ENCODE measurements around the gene TCEAL3. TPM values are rescaled to one million over a fixed set of nuclear protein-coding genes. Genes with fewer than 3 reads are reported as not detected.
A peak's percentile ranks its signal among the peaks of the same experiment; 100 is the strongest.

The TCEAL3 gene
- total and polyA plus RNA-seq, 10 of the 15 experiments (the other 5 are each of a cell fraction or from before 2014, with no cell fraction given): 0.98 to 19.0 (median 11.7) TPM

DNA sequence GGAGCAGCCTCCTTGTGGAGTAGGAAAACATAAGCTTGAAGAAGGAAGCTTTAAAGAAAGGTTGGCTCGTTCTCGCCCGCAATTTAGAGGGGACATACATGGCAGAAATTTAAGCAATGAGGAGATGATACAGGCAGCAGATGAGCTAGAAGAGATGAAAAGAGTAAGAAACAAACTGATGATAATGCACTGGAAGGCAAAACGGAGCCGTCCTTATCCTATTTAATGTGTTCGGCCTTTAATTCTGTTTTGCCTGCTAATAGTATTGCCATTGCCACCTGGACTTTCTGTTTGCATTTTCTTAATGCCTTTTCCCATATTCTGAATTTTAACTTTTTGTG, 22.4 kb downstream of the TCEAL3 start:
- TSS peak; percentile 91 for BruUV-seq (replicated peaks)
- ChIA-PET RAD21 (ENCODE audit: unreplicated experiment) (interaction anchor here (1.1 kb wide), 1 partner anchor 97 kb away, joined by 6 read pairs; no protein-coding TSS in a partner anchor), POLR2A (interaction anchor here (0.6 to 1.0 kb wide), 3 partner anchors 22 to 57 kb away, joined by 3 to 4 read pairs (median 3); partner anchors contain the start of gene TCEAL3), CTCF (interaction anchor here (0.7 to 1.8 kb wide), 10 partner anchors 9 to 289 kb away, joined by 3 to 5 read pairs (median 4); no protein-coding TSS in a partner anchor), SMC1A (ENCODE audit: uncharacterized antibody, unreplicated experiment) (interaction anchor here (0.6 to 1.6 kb wide), 5 partner anchors 27 to 97 kb away, joined by 3 to 6 read pairs (median 3); no protein-coding TSS in a partner anchor)
- Histone ChIP-seq H3K9me3 (replicated peaks; ENCODE audit: control insufficient read depth, insufficient read depth, low read length) (no peaks in the 10 kb centered on the region), H3K4me2 (ENCODE audit: control insufficient read depth, insufficient read depth) (peak overlapping the region; percentile 15), H3K4me3 (peak overlapping the region; percentile 60), H3K27ac (ENCODE audit: control insufficient read depth, insufficient read depth) (no peak overlapping the region), H3K27me3 (replicated peaks in 1 of 2; ENCODE audit: control insufficient read depth in 2 of 2, insufficient read depth in 2 of 2, low read length in 1 of 2) (no peaks in the 10 kb centered on the region), H3K4me1 (ENCODE audit: control insufficient read depth, insufficient read depth, low read length) (no peaks in the 10 kb centered on the region), H2AFZ (ENCODE audit: control insufficient read depth, low read depth, low read length) (peak overlapping the region; percentile 86), H3K9ac (ENCODE audit: control insufficient read depth, insufficient read depth, low read length) (peak overlapping the region; percentile 59; the same call in 1 of the 2 replicates), H4K20me1 (ENCODE audit: control insufficient read depth, insufficient read depth) (no peaks in the 10 kb centered on the region), H3K79me2 (ENCODE audit: control insufficient read depth, insufficient read depth, low read length) (no peaks in the 10 kb centered on the region), H3K36me3 (ENCODE audit: control insufficient read depth in 2 of 2, insufficient read depth in 2 of 2, low read length in 1 of 2) (no peaks in the 10 kb centered on the region)
- intact Hi-C loops (cut with micrococcal nuclease; ENCODE audit: unreplicated experiment): no loop called here
- DNase-seq (ENCODE audit: low read depth, low spot score) (no peak), ATAC-seq (no peak), FAIRE-seq (no peak)
- in situ Hi-C loops (cut with MboI): no loop called here
- TF ChIP-seq FOS (IDR thresholded peaks at IDR 0.05; ENCODE audit: borderline replicate concordance, extremely low read depth, insufficient read length): no peak
- TF ChIP-seq, protein P1, sequence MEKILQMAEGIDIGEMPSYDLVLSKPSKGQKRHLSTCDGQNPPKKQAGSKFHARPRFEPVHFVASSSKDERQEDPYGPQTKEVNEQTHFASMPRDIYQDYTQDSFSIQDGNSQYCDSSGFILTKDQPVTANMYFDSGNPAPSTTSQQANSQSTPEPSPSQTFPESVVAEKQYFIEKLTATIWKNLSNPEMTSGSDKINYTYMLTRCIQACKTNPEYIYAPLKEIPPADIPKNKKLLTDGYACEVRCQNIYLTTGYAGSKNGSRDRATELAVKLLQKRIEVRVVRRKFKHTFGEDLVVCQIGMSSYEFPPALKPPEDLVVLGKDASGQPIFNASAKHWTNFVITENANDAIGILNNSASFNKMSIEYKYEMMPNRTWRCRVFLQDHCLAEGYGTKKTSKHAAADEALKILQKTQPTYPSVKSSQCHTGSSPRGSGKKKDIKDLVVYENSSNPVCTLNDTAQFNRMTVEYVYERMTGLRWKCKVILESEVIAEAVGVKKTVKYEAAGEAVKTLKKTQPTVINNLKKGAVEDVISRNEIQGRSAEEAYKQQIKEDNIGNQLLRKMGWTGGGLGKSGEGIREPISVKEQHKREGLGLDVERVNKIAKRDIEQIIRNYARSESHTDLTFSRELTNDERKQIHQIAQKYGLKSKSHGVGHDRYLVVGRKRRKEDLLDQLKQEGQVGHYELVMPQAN (conservative IDR thresholded peaks at IDR 0.05): no peak
- no peak for TF ChIP-seq PAX8 (IDR thresholded peaks at IDR 0.05)
- no peak for TF ChIP-seq PML (IDR thresholded peaks at IDR 0.05; ENCODE audit: low read length)
- no peak for TF ChIP-seq NFIC (IDR thresholded peaks at IDR 0.05; ENCODE audit: low read depth, low read length)
- TF ChIP-seq EED (IDR thresholded peaks at IDR 0.05; ENCODE audit: low read depth): no peak
- no peak for TF ChIP-seq ATF7 (IDR thresholded peaks at IDR 0.05; ENCODE audit: low read depth)
- no peak for TF ChIP-seq EP300 (IDR thresholded peaks at IDR 0.05; ENCODE audit: borderline replicate concordance in 1 of 2, control insufficient read depth in 1 of 2, low read depth in 2 of 2, low read length in 2 of 2)
- 51% methylated on average over 6 of the region's 6 CpGs for WGBS (ENCODE audit: insufficient coverage, insufficient replicate concordance, low lambda C conversion rate, missing lambda C conversion rate)

All from GM12878 (cell line).